HG02571 (cell line): Measurements from ENCODE around the gene KCNJ3.

Experiments used
- ATAC-seq: cut with Tn5 transposase; IDR thresholded peaks from one replicate; pipeline ENCODE4 v1.9.1; 2021; ENCODE audit warnings: mild to moderate bottlenecking, moderate library complexity; ENCODE audit not compliant: unreplicated experiment

Gene KCNJ3

GRCh38 chr2:154698296-154698720, at the start of gene KCNJ3:
TSS of gene KCNJ3 (plus strand) at chr2:154698695. CDS start at chr2:154698776, 81 bp downstream.
- no peak for ATAC-seq

- no peak for ATAC-seq
These were observed 43.0 kb upstream of the KCNJ3 start for GRCh38 chr2:154655499-154655898.

GRCh38 chr2:154658854-154659253, 39.6 kb upstream of the KCNJ3 start:
- ATAC-seq = no peak

GRCh38 chr2:154664248-154664647, 34.2 kb upstream of the KCNJ3 start:
- ATAC-seq = no peak

GRCh38 chr2:154670083-154670482, 28.4 kb upstream of the KCNJ3 start:
- no peak for ATAC-seq

GRCh38 chr2:154673694-154674093, 24.8 kb upstream of the KCNJ3 start:
- ATAC-seq = no peak

- ATAC-seq = no peak
These were observed 21.1 kb upstream of the KCNJ3 start for GRCh38 chr2:154677401-154677800.

- ATAC-seq = no peak
These were observed 16.8 kb upstream of the KCNJ3 start for GRCh38 chr2:154681741-154682140.

GRCh38 chr2:154686162-154686561, 12.3 kb upstream of the KCNJ3 start:
- no peak for ATAC-seq

GRCh38 chr2:154688373-154688772, 10.1 kb upstream of the KCNJ3 start:
- no peak for ATAC-seq

- ATAC-seq = no peak
These were observed 9.3 kb upstream of the KCNJ3 start for GRCh38 chr2:154689158-154689557.

- no peak for ATAC-seq
These were observed 5.6 kb upstream of the KCNJ3 start for GRCh38 chr2:154692927-154693326.

GRCh38 chr2:154693741-154694340, 4.7 kb upstream of the KCNJ3 start:
- no peak for ATAC-seq

GRCh38 chr2:154694881-154695280, 3.6 kb upstream of the KCNJ3 start:
- no peak for ATAC-seq

GRCh38 chr2:154696369-154696768, 2.1 kb upstream of the KCNJ3 start:
- no peak for ATAC-seq

GRCh38 chr2:154696810-154697417, 1.6 kb upstream of the KCNJ3 start:
- no peak for ATAC-seq

- no peak for ATAC-seq
These were observed 860 bp upstream of the KCNJ3 start for GRCh38 chr2:154697418-154698252.

GRCh38 chr2:154698721-154699574, 453 bp downstream of the KCNJ3 start:
- ATAC-seq = no peak

GRCh38 chr2:154699575-154699930, 1.1 kb downstream of the KCNJ3 start:
- ATAC-seq = no peak

GRCh38 chr2:154700136-154700535, 1.6 kb downstream of the KCNJ3 start:
- ATAC-seq = no peak

GRCh38 chr2:154704991-154705390, 6.5 kb downstream of the KCNJ3 start:
- no peak for ATAC-seq
